Measurements from ENCODE around the gene ADPRHL1.
A peak's percentile ranks its signal among the peaks of the same experiment; 100 is the strongest.
"Not testable (repeated sequence)": the region's sequence is repeated elsewhere in the genome, so short reads cannot be mapped to it uniquely, and the experiment has no call there.

The ADPRHL1 gene

GRCh38 chr13:113477724-113478123 lies 24.4 kb upstream of the ADPRHL1 start:
- DNase-seq (ENCODE audit: low read depth) = peak; percentile 19

GRCh38 chr13:113476811-113477210 lies 23.5 kb upstream of the ADPRHL1 start:
- DNase-seq (ENCODE audit: low read depth) = no peak

- no peak for DNase-seq (ENCODE audit: low read depth)
Measured at GRCh38 chr13:113475911-113476310, 22.6 kb upstream of the ADPRHL1 start.

GRCh38 chr13:113475280-113475679 lies 22.0 kb upstream of the ADPRHL1 start:
- DNase-seq (ENCODE audit: low read depth) = no peak

- DNase-seq (ENCODE audit: low read depth) = peak; percentile 94
Measured at GRCh38 chr13:113474179-113474578, 20.9 kb upstream of the ADPRHL1 start.

GRCh38 chr13:113472355-113473025 lies 19.2 kb upstream of the ADPRHL1 start:
- no peak for DNase-seq (ENCODE audit: low read depth)

GRCh38 chr13:113471844-113472243 lies 18.6 kb upstream of the ADPRHL1 start:
- DNase-seq (ENCODE audit: low read depth) = no peak

GRCh38 chr13:113470635-113471163 lies 17.4 kb upstream of the ADPRHL1 start:
- DNase-seq (ENCODE audit: low read depth) = not testable (repeated sequence)

- DNase-seq (ENCODE audit: low read depth) = no peak
Measured at GRCh38 chr13:113470073-113470472, 16.8 kb upstream of the ADPRHL1 start.

- no peak for DNase-seq (ENCODE audit: low read depth)
Measured at GRCh38 chr13:113469582-113469981, 16.3 kb upstream of the ADPRHL1 start.

- no peak for DNase-seq (ENCODE audit: low read depth)
Measured at GRCh38 chr13:113468472-113469201, 15.3 kb upstream of the ADPRHL1 start.

- no peak for DNase-seq (ENCODE audit: low read depth)
Measured at GRCh38 chr13:113468029-113468428, 14.7 kb upstream of the ADPRHL1 start.

- DNase-seq (ENCODE audit: low read depth) = no peak
Measured at GRCh38 chr13:113466383-113466782, 13.1 kb upstream of the ADPRHL1 start.

GRCh38 chr13:113465300-113465699 lies 12.0 kb upstream of the ADPRHL1 start:
- DNase-seq (ENCODE audit: low read depth) = no peak

- no peak for DNase-seq (ENCODE audit: low read depth)
Measured at GRCh38 chr13:113464476-113464875, 11.2 kb upstream of the ADPRHL1 start.

GRCh38 chr13:113461022-113461751 lies 7.9 kb upstream of the ADPRHL1 start:
- no peak for DNase-seq (ENCODE audit: low read depth)

GRCh38 chr13:113460599-113460998 lies 7.3 kb upstream of the ADPRHL1 start:
- no peak for DNase-seq (ENCODE audit: low read depth)

GRCh38 chr13:113460064-113460555 lies 6.8 kb upstream of the ADPRHL1 start:
- DNase-seq (ENCODE audit: low read depth) = no peak

GRCh38 chr13:113458253-113459065 lies 5.2 kb upstream of the ADPRHL1 start:
- DNase-seq (ENCODE audit: low read depth) = peak; percentile 16

GRCh38 chr13:113457510-113457909 lies 4.2 kb upstream of the ADPRHL1 start:
- DNase-seq (ENCODE audit: low read depth) = no peak

- no peak for DNase-seq (ENCODE audit: low read depth)
Measured at GRCh38 chr13:113456116-113456702, 2.9 kb upstream of the ADPRHL1 start.
